Measurements from ENCODE around the gene PRRT3. TPM values are rescaled to one million over a fixed set of nuclear protein-coding genes. Genes with fewer than 3 reads are reported as not detected.

PRRT3 gene
- total and polyA plus RNA-seq, 9 of the 15 experiments (the other 6 are each of a cell fraction or from before 2014, with no cell fraction given): 0.06 to 1.9 (median 1.2) TPM

- TF ChIP-seq PHTF2 (CRISPR knock-in tag; IDR thresholded peaks at IDR 0.05): no peak
- TF ChIP-seq RFX5 (IDR thresholded peaks at IDR 0.05; ENCODE audit: low read depth, low read length): no peak
- no peak for TF ChIP-seq MCM2 (IDR thresholded peaks at IDR 0.05; ENCODE audit: low read depth)
- no peak for TF ChIP-seq ZNF695 (CRISPR knock-in tag; IDR thresholded peaks at IDR 0.05)
- no peak for TF ChIP-seq DMBX1 (CRISPR knock-in tag; IDR thresholded peaks at IDR 0.05; ENCODE audit: borderline replicate concordance)
- no peak for TF ChIP-seq ZNF395 (CRISPR knock-in tag; IDR thresholded peaks at IDR 0.05)
- no peak for TF ChIP-seq U2AF2 (optimal IDR thresholded peaks at IDR 0.05; ENCODE audit: low read depth, low read length)
- TF ChIP-seq FOXK1 (CRISPR knock-in tag; IDR thresholded peaks at IDR 0.05; ENCODE audit: borderline replicate concordance): no peak
- TF ChIP-seq TCF7L2 (IDR thresholded peaks at IDR 0.05; ENCODE audit: low read depth, low read length): no peak
- TF ChIP-seq SP1 (CRISPR knock-in tag; IDR thresholded peaks at IDR 0.05): peak; percentile 86
- TF ChIP-seq ZNF282 (CRISPR knock-in tag; IDR thresholded peaks at IDR 0.05): 0 out of 2 replicates have a peak, but pooled peaks have one; percentile 80
- TF ChIP-seq SNAPC5 (CRISPR knock-in tag; IDR thresholded peaks at IDR 0.05): no peak
- no peak for TF ChIP-seq C11orf30 (IDR thresholded peaks at IDR 0.05; ENCODE audit: low read depth)
- no peak for TF ChIP-seq MGA (IDR thresholded peaks at IDR 0.05)
- no peak for TF ChIP-seq ZNF551 (CRISPR knock-in tag; IDR thresholded peaks at IDR 0.05)
- TF ChIP-seq TAF9B (IDR thresholded peaks at IDR 0.05; ENCODE audit: partially characterized antibody): no peak
Observed at GRCh38 chr3:9951962-9952805, at the start of gene PRRT3 (continued).

Data from K562 (cell line).